MCF 10A (cell line): ENCODE data around the gene TMBIM1. TPM values are rescaled to one million over a fixed set of nuclear protein-coding genes. Genes with fewer than 3 reads are reported as not detected.

Source experiments
- BruUV-seq: library from RNA; stranded (reverse); fragments of 400-500 nt; replicated peaks from 2 replicates; lab custom pipeline; 2021; lab: Mats Ljungman, UMichigan
- CTCF ChIA-PET: fragments of 300-600 bp; sonication (Branson Sonifier 250); formaldehyde crosslinking; extraction: SDS; loops from one replicate; lab custom pipeline; 2021; ENCODE audit warnings: antibody characterized with exemption, inconsistent platforms; lab: Yijun Ruan, JAX
- POLR2A ChIA-PET: fragments of 300-600, 350-650 bp; sonication (Branson Sonifier 250); formaldehyde crosslinking; extraction: SDS; loops from one replicate; lab custom pipeline; 2020; ENCODE audit warnings: antibody characterized with exemption, inconsistent platforms; lab: Yijun Ruan, JAX
- DNase-seq: peaks from one replicate; pipeline ENCODE4 v3.0.0-alpha.2; 2018; ENCODE audit not compliant: unreplicated experiment
- H3K27ac Mint-ChIP-seq: one replicate; pipeline ENCODE4 v1.8.0; 2022; ENCODE audit warnings: mild to moderate bottlenecking, low read depth, mixed read lengths; ENCODE audit not compliant: unreplicated experiment
- H3K27me3 Mint-ChIP-seq: one replicate; pipeline ENCODE4 v1.8.0; 2022; ENCODE audit warnings: mixed read lengths; ENCODE audit not compliant: insufficient read depth, unreplicated experiment
- H3K36me3 Mint-ChIP-seq: one replicate; pipeline ENCODE4 v1.8.0; 2022; ENCODE audit warnings: mild to moderate bottlenecking, moderate library complexity, mixed read lengths; ENCODE audit not compliant: insufficient read depth, unreplicated experiment
- H3K4me1 Mint-ChIP-seq: one replicate; pipeline ENCODE4 v1.8.0; 2022; ENCODE audit warnings: mixed read lengths; ENCODE audit not compliant: insufficient read depth, unreplicated experiment
- H3K4me3 Mint-ChIP-seq: one replicate; pipeline ENCODE4 v1.8.0; 2022; ENCODE audit warnings: mild to moderate bottlenecking, moderate library complexity, mixed read lengths; ENCODE audit not compliant: unreplicated experiment
- H3K9me3 Mint-ChIP-seq: one replicate; pipeline ENCODE4 v1.8.0; 2022; ENCODE audit warnings: mixed read lengths; ENCODE audit not compliant: unreplicated experiment
- intact Hi-C: fragments of 100-400 bp; cut with micrococcal nuclease; formaldehyde crosslinking; loops from 2 replicates; pipeline ENCODE4 v1.14.1; 2022
- total RNA-seq: library from RNA; stranded (reverse); gene quantifications from 2 replicates; pipeline ENCODE4 v1.2.3, GENCODE V29; 2022
- TF ChIP-seq, protein P1 (sequence below): fragments of 200-600 bp; IDR thresholded peaks from one replicate; pipeline ENCODE4 v1.8.0; 2022; ENCODE audit warnings: antibody characterized with exemption, mild to moderate bottlenecking; ENCODE audit not compliant: unreplicated experiment

Gene TMBIM1
- total RNA-seq, 1 experiment from 2014 or later, result 107 TPM

GRCh38 chr2:218327451-218328210 lies 35.3 kb upstream of the TMBIM1 start:
- Mint-ChIP-seq H3K27me3 (no peaks in the 10 kb centered on the region), H3K4me3 (no peak overlapping the region), H3K36me3 (no peaks in the 10 kb centered on the region), H3K27ac (peak overlapping the region; percentile 54), H3K9me3 (no peaks in the 10 kb centered on the region), H3K4me1 (peaks cover 11% of the 10 kb centered on the region)
- no TSS peak for BruUV-seq
- TF ChIP-seq, protein P1, sequence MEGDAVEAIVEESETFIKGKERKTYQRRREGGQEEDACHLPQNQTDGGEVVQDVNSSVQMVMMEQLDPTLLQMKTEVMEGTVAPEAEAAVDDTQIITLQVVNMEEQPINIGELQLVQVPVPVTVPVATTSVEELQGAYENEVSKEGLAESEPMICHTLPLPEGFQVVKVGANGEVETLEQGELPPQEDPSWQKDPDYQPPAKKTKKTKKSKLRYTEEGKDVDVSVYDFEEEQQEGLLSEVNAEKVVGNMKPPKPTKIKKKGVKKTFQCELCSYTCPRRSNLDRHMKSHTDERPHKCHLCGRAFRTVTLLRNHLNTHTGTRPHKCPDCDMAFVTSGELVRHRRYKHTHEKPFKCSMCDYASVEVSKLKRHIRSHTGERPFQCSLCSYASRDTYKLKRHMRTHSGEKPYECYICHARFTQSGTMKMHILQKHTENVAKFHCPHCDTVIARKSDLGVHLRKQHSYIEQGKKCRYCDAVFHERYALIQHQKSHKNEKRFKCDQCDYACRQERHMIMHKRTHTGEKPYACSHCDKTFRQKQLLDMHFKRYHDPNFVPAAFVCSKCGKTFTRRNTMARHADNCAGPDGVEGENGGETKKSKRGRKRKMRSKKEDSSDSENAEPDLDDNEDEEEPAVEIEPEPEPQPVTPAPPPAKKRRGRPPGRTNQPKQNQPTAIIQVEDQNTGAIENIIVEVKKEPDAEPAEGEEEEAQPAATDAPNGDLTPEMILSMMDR, result no peak
- no peak for DNase-seq
- CTCF ChIA-PET, result interaction anchor here (1.6 kb wide), 1 partner anchor 29 kb away, joined by 10 read pairs; the partner anchor contains the start of gene CATIP
- intact Hi-C loops, result no loop called here
- POLR2A ChIA-PET, result no interaction called here

DNA sequence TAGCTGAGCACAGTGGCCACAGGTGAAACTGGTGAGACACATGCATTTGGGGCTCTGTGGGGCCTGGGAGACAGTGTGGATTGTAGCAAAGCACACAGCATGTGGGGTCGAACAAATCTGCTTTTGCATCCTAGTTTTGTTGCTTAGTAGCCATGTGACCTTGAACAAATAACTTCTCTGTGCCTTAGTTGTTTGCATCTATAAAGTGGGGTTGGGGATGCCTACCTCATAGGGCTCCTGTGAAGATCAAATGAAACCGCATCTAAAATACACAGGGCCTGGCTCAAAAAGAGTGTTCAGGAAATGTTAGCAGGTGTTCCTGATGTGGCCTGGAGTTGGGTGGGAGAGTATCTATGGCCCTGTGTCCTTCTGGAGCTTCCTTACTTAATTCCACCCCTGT lies 34.0 kb upstream of the TMBIM1 start:
- H3K27me3 Mint-ChIP-seq, result no peaks in the 10 kb centered on the region
- no peak overlapping the region for H3K27ac Mint-ChIP-seq
- no peaks in the 10 kb centered on the region for H3K9me3 Mint-ChIP-seq
- H3K36me3 Mint-ChIP-seq, result no peaks in the 10 kb centered on the region
- DNase-seq, result no peak
- H3K4me1 Mint-ChIP-seq, result peaks cover 17% of the 10 kb centered on the region
- POLR2A ChIA-PET, result interaction anchor here (1.3 kb wide), 1 partner anchor 9 kb away, joined by 3 read pairs; no protein-coding TSS in a partner anchor
- TF ChIP-seq, protein P1, result no peak
- intact Hi-C loops, result no loop called here
- no peak overlapping the region for H3K4me3 Mint-ChIP-seq
- BruUV-seq, result no TSS peak
- CTCF ChIA-PET, result interaction anchor here (0.6 to 1.6 kb wide), 4 partner anchors 9 to 140 kb away, joined by 3 to 10 read pairs (median 4); partner anchors contain the start of gene CATIP

GRCh38 chr2:218325566-218326160 lies 33.4 kb upstream of the TMBIM1 start:
- TF ChIP-seq, protein P1, result no peak
- Mint-ChIP-seq H3K36me3 (no peaks in the 10 kb centered on the region), H3K4me1 (peaks cover 17% of the 10 kb centered on the region), H3K27ac (no peak overlapping the region), H3K4me3 (no peak overlapping the region), H3K9me3 (no peaks in the 10 kb centered on the region), H3K27me3 (no peaks in the 10 kb centered on the region)
- intact Hi-C loops, result no loop called here
- no peak for DNase-seq
- CTCF ChIA-PET, result interaction anchor here (0.6 to 1.6 kb wide), 5 partner anchors 10 to 1915 kb away, joined by 3 to 10 read pairs (median 3); partner anchors contain the start of gene CATIP
- POLR2A ChIA-PET, result interaction anchor here (1.3 kb wide), 1 partner anchor 10 kb away, joined by 3 read pairs; no protein-coding TSS in a partner anchor
- BruUV-seq, result no TSS peak
